Iris pigment epithelial cell (primary cell): ENCODE results near the gene PRUNE2.
"Not testable (repeated sequence)": the region's sequence is repeated elsewhere in the genome, so short reads cannot be mapped to it uniquely, and the experiment has no call there.

Source experiments
- DNase-seq: peaks from one replicate; pipeline ENCODE4 v3.0.0-alpha.2; 2011; ENCODE audit warnings: low read depth

PRUNE2 gene, protein sequence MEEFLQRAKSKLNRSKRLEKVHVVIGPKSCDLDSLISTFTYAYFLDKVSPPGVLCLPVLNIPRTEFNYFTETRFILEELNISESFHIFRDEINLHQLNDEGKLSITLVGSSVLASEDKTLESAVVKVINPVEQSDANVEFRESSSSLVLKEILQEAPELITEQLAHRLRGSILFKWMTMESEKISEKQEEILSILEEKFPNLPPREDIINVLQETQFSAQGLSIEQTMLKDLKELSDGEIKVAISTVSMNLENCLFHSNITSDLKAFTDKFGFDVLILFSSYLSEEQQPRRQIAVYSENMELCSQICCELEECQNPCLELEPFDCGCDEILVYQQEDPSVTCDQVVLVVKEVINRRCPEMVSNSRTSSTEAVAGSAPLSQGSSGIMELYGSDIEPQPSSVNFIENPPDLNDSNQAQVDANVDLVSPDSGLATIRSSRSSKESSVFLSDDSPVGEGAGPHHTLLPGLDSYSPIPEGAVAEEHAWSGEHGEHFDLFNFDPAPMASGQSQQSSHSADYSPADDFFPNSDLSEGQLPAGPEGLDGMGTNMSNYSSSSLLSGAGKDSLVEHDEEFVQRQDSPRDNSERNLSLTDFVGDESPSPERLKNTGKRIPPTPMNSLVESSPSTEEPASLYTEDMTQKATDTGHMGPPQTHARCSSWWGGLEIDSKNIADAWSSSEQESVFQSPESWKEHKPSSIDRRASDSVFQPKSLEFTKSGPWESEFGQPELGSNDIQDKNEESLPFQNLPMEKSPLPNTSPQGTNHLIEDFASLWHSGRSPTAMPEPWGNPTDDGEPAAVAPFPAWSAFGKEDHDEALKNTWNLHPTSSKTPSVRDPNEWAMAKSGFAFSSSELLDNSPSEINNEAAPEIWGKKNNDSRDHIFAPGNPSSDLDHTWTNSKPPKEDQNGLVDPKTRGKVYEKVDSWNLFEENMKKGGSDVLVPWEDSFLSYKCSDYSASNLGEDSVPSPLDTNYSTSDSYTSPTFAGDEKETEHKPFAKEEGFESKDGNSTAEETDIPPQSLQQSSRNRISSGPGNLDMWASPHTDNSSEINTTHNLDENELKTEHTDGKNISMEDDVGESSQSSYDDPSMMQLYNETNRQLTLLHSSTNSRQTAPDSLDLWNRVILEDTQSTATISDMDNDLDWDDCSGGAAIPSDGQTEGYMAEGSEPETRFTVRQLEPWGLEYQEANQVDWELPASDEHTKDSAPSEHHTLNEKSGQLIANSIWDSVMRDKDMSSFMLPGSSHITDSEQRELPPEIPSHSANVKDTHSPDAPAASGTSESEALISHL (N-terminal part only)

GRCh38 chr9:76905791-76906646 lies at the start of gene PRUNE2:
TSS of gene PRUNE2 (minus strand) at chr9:76906114. CDS start at chr9:76905963, 151 bp downstream.
- peak; percentile 76 for DNase-seq

DNA sequence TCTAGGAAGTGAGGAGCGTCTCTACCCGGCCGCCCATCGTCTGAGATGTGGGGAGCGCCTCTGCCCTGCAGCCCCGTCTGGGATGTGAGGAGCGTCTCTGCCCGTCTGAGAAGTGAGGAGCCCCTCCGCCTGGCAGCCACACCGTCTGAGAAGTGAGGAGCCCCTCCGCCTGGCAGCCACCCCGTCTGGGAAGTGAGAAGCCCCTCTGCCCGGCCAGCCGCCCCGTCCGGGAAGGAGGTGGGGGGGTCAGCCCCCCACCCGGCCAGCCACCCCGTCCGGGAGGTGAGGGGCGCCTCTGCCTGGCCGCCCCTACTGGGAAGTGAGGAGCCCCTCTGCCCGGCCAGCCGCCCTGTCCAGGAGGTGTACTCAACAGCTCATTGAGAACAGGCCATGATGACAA lies 49.5 kb upstream of the PRUNE2 start:
- not testable (repeated sequence) for DNase-seq

- DNase-seq = no peak
Measured at GRCh38 chr9:76949865-76950264, 44.0 kb upstream of the PRUNE2 start.

GRCh38 chr9:76944011-76944410 lies 38.1 kb upstream of the PRUNE2 start:
- no peak for DNase-seq

DNA sequence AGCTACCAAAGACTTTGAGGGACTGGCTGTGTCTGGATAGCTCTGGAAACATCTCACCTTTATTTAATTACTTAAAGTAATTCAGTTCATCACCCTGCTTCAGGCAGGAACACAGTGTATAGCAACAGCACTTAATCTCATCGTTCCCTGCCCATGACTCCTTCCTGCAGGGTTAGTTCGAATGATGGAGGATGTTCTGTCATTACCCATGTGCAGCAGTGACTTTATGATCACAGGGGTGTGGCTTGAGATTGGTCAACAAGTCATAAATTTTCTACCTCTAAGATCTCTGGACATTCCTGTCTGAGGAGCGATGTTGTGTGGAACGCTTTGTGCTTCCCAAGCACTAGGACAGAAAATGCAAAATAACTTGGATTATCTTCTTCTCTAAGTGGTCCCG lies 37.1 kb upstream of the PRUNE2 start:
- no peak for DNase-seq

- DNase-seq = peak; percentile 20
Measured at GRCh38 chr9:76932757-76933156, 26.8 kb upstream of the PRUNE2 start.

GRCh38 chr9:76932265-76932664 lies 26.4 kb upstream of the PRUNE2 start:
- no peak for DNase-seq

DNA sequence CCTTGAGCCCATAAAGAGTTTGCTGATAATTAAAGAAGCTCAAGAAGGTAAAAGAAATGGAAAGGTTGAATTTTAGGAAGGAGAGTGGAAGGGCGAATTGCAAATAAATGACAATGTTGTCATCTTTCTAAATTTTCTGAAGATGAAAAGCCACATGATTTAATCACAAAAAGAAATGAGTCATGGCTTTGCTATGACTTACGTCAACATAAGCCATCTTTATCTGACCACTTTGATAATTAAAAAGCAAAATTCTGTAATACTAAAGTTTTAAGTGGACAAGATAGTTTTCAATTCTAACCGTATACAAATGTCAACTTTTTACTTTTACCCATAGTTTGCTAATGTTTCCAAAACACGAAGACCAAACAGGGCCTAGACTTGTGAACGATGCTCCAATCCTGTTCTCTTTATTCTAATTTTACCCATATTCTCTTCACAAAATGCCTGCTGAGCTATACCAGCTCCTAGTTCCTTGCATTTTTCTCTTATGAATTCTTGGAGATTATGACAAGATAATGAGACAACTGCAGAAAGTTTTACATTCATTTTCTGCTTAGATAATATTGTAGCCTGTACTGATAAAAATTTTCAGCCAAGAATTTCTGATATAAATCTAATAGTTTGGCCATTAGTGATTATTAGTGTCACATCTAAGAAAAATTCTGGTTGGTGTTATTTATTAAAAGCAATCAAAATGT lies 21.8 kb upstream of the PRUNE2 start:
- DNase-seq = peak; percentile 43

DNA sequence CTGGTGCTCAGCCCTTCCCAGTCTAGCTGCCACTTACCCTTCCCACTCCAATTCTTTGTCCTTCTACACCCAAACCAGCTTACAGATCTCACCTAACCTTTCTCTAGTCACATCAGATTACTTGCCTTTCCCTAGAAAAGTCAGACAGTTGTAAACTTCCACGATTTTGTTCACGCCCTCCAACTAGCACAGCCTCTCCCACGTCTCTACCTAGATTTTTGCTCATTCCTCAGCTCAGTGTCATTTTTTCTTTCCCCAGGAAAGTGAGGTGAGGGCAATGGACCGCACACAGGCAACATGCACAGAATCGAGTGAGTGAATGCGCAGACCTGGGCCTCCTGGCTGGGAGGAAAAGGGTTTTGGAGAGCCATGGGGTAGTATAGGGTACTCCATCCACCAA lies 20.9 kb upstream of the PRUNE2 start:
- no peak for DNase-seq

DNA sequence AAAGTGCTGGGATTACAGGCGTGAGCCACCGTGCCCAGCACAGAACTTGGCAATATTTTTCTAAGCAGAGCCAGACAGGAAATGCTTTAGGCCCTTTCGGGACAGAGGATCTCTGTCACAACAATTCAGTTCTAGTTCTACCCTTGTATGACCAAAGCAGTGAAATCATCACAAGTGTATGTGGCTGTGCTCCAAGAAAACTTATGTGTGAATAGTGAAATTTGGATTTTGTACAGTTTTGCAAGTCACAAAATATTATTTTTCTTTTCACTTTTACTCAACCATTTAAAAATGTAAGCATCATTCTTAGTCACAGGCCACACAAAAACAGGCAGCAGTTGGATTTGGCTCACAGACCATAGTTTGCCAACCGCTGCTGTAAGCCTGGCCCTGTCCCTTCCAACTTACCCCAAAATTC lies 20.4 kb upstream of the PRUNE2 start:
- DNase-seq = peak; percentile 90

DNA sequence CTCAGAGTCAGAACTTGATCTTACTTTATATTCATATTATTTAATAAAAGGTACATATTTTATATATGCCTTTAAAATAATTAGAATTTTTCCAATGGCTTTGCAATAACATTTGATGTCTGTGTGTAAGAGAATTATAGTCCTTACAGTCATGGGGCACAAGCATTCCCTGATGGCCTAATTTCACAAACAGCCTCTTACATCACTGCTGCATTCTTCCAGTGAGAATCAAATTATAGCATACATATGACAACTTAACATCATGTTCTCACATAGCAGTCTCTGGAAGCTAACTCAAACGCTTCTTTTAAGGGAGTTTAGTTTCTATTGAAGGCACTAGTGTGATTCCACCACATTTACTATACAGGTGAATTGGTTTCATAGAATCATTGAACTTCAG lies 15.3 kb upstream of the PRUNE2 start:
- DNase-seq = no peak

DNA sequence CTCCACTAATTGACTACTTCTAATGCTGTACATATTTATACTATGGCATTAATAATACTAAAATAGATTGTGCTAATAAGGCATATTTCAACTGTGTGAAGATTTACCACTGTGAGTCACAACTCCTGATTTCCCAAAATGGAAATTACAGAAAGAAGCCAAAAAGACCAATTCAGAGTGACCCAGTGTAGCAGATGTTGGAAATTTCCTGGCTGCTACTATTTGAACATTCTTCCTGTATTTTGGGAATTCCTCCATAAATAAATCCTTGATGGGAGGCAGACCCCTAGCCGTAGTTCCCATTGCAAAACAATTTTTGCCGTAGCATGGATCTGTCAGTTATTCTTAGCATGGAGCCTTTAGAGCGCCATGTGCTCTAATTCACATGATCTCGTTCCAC lies 11.4 kb upstream of the PRUNE2 start:
- no peak for DNase-seq

DNA sequence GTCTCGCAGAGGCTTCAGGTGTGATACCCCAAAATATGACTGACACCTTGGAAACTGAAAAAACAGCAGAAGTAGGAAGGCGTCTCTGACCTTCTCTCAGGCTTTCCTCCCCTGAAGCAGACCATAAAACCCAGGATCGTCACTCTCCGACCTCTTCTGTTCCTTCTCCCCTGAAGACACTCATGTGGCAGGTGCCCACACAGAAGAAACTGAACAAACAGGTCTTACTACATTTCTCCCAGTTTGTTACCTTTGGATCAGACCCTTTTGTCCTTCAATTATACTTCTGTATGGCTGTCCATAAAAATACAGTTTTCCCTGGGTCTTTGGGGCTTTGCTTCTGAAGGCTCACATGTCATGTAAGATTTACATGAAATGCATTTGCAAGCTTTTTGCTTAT lies 10.3 kb upstream of the PRUNE2 start:
- no peak for DNase-seq

GRCh38 chr9:76913467-76913866 lies 7.6 kb upstream of the PRUNE2 start:
- no peak for DNase-seq

- peak; percentile 60 for DNase-seq
Measured at GRCh38 chr9:76912636-76913275, 6.8 kb upstream of the PRUNE2 start.

GRCh38 chr9:76911971-76912370 lies 6.1 kb upstream of the PRUNE2 start:
- no peak for DNase-seq

DNA sequence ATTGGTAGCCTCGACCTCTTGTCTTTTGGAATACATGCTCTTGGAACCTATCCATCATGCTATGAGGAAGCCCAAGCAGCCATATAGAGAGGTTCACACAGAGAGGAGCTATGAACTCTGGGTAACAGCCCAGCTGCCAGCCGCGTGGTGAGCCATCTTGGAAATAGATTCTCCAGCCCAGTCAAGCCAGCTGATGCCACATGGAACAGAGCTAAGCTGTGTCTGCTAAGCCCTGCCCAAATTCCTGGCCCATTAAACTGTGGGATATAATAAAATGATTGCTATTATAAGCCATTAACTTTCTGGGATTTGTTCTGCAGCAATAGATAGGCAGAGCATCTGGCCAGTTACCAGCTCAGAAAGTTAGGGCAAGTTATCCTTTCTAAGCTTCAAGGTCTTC lies 4.9 kb upstream of the PRUNE2 start:
- no peak for DNase-seq

GRCh38 chr9:76906647-76906975 lies 697 bp upstream of the PRUNE2 start:
- DNase-seq = no peak

DNA sequence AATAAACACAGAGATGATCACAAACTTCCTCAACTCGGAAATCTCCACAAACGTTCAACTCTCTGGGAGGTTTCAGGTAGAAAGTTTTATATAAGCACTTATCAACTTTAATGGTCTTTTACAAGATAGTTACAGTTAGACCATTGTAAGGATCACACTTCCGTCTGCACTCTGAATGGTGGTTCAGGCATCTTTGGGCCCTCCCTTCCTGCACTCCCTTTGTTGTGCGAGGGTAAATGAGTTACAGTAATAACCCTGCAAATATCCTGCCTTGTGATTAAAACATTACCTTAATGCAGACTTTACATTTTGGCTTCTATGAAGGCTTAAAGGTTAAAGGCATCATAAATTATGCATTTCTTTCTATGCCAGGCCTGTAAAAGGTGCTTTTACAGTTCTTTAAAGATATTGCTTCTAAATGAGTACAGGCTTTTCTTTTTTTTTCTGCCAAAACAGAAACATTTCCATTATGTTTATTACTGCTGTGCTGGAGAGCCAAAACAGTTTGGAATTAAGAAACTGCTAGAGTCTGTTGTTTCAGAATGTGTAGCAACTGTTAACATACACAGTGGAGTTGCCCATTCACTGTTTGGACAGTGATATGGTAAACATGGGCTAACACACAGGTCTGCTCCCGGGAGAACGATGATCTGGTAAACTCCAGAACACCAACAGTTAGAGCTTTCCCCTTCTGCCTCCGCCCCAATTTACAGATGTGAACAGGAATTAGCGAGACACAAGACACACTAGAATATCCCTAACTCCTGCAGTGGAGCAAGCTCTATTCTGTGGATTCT lies 1.1 kb downstream of the PRUNE2 start:
- no peak for DNase-seq
